ENCODE results near the gene QRICH2.
"Not testable (repeated sequence)": the region's sequence is repeated elsewhere in the genome, so short reads cannot be mapped to it uniquely, and the experiment has no call there.

Gene QRICH2

DNA sequence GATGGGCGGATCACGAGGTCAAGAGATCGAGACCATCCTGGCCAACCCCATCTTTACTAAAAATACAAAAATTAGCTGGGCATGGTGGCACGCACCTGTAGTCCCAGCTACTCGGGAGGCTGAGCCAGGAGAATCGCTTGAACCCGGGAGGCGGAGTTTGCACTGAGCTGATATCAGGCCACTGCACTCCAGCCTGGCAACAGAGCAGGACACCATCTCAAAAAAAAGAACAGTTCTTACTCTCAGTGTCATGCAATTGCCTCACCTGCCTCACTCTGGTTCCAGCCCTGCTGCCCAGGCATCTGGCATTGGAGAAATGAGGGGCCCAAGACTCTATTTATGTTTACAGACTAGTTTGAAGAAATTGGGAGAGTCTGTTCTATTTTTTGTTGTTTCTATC is 63.4 kb downstream of the QRICH2 start:
- H3K4me1 Mint-ChIP-seq = peaks cover 31 to 55% of the 10 kb centered on the region in 2 donors
- H3K27ac Mint-ChIP-seq; DNase-seq; H3K9me3 Mint-ChIP-seq; H3K4me3 Mint-ChIP-seq; H3K36me3 Mint-ChIP-seq; ATAC-seq (replicated peaks): not testable (repeated sequence)
- peaks cover 27 to 28% of the 10 kb centered on the region in 2 donors for H3K27me3 Mint-ChIP-seq

- H3K27me3 Mint-ChIP-seq = peaks cover 27 to 30% of the 10 kb centered on the region in 2 donors
- H3K4me3 Mint-ChIP-seq = no peak overlapping the region
- peak overlapping the region; percentile 62 for H3K27ac Mint-ChIP-seq
- no peaks in the 10 kb centered on the region for H3K9me3 Mint-ChIP-seq
- H3K36me3 Mint-ChIP-seq = peaks cover 0 to 1% of the 10 kb centered on the region in 2 donors
- peaks cover 31 to 55% of the 10 kb centered on the region in 2 donors for H3K4me1 Mint-ChIP-seq
- ATAC-seq (replicated peaks) (no peak), DNase-seq (no peak)
These were observed 64.0 kb downstream of the QRICH2 start for GRCh38 chr17:76243826-76244679.

- DNase-seq = no peak
- H3K4me3 Mint-ChIP-seq = peak overlapping the region; percentile 82 to 87
- no peak overlapping the region for H3K27ac Mint-ChIP-seq
- no peaks in the 10 kb centered on the region for H3K9me3 Mint-ChIP-seq
- H3K36me3 Mint-ChIP-seq = peaks cover 0 to 1% of the 10 kb centered on the region in 2 donors
- H3K27me3 Mint-ChIP-seq = peaks cover 31 to 36% of the 10 kb centered on the region in 2 donors
- H3K4me1 Mint-ChIP-seq = peaks cover 24 to 40% of the 10 kb centered on the region in 2 donors
- ATAC-seq (replicated peaks) = no peak
These were observed 66.3 kb downstream of the QRICH2 start for GRCh38 chr17:76241691-76242255.

GRCh38 chr17:76241204-76241538 is 66.9 kb downstream of the QRICH2 start:
- peak overlapping the region; percentile 82 to 87 for H3K4me3 Mint-ChIP-seq
- H3K9me3 Mint-ChIP-seq = no peaks in the 10 kb centered on the region
- ATAC-seq (replicated peaks) (no peak), DNase-seq (no peak)
- peaks cover 31 to 32% of the 10 kb centered on the region in 2 donors for H3K27me3 Mint-ChIP-seq
- H3K4me1 Mint-ChIP-seq = peaks cover 20 to 34% of the 10 kb centered on the region in 2 donors
- peak overlapping the region; percentile 90 for H3K27ac Mint-ChIP-seq
- peaks cover 0 to 1% of the 10 kb centered on the region in 2 donors for H3K36me3 Mint-ChIP-seq

- H3K4me3 Mint-ChIP-seq = peak within 1 kb of the TSS; percentile 82 to 87
- H3K9me3 Mint-ChIP-seq = no peaks in the 10 kb centered on the region
- H3K36me3 Mint-ChIP-seq = peaks cover 0 to 1% of the 10 kb centered on the region in 2 donors
- H3K27ac Mint-ChIP-seq = peak within 1 kb of the TSS; percentile 90
- peaks cover 18 to 29% of the 10 kb centered on the region in 2 donors for H3K4me1 Mint-ChIP-seq
- DNase-seq (no peak), ATAC-seq (replicated peaks) (peak; percentile 89 to 95)
- peaks cover 31% of the 10 kb centered on the region in 2 donors for H3K27me3 Mint-ChIP-seq
These were observed 67.4 kb downstream of the QRICH2 start, which contains the start of gene RNF157 for GRCh38 chr17:76240461-76241203. Gene RNF157, minus strand, starts transcription at chr17:76240493. Its CDS starts 253 bp downstream, at chr17:76240240.

- Mint-ChIP-seq H3K4me3 (peak overlapping the region; percentile 25 to 68), H3K27me3 (peaks cover 31% of the 10 kb centered on the region in 2 donors), H3K27ac (no peak overlapping the region), H3K4me1 (peaks cover 18 to 29% of the 10 kb centered on the region in 2 donors), H3K36me3 (peaks cover 0 to 1% of the 10 kb centered on the region in 2 donors), H3K9me3 (no peaks in the 10 kb centered on the region)
- ATAC-seq (replicated peaks) (peak; percentile 32 to 44), DNase-seq (no peak)
These were observed 68.4 kb downstream of the QRICH2 start for GRCh38 chr17:76239538-76240274.

DNA sequence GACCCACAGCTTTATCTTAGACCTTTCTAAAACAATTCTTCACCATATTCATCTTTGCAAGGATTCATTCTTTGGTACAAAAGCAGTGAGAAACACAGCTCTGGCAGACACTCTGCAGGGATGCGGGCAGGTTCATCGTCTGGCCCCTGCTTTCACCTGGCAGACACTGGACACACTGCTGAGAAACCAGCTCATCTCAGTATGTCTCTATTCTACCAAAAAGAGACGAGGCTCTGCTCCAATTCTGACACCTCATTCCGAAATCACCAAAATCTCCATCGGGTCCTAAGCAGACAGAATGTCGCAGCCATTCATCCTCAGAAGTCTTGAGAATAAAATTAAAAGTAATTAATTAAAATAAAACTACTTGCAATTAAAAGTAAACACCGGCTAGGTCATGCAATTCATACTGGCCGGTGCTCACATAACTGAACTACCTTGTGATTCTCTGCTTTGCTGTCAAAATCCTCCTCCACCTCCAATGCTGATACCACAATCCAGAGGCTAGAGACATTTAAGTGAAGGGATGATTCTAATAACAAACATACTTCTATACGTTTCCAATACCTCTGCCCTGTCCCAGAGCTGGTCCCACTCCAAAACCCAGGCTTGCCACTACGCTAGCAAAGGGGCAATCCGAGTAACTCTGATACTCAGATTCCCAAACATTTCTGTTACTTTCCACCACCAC is 69.1 kb downstream of the QRICH2 start:
- Mint-ChIP-seq H3K36me3 (peaks cover 0 to 1% of the 10 kb centered on the region in 2 donors), H3K27me3 (peaks cover 31 to 32% of the 10 kb centered on the region in 2 donors), H3K9me3 (no peaks in the 10 kb centered on the region), H3K4me3 (peak overlapping the region in 1 of 2 donors; percentile 58), H3K27ac (no peak overlapping the region), H3K4me1 (peaks cover 16 to 26% of the 10 kb centered on the region in 2 donors)
- ATAC-seq (replicated peaks) (no peak), DNase-seq (no peak)

GRCh38 chr17:76237859-76238313 is 70.2 kb downstream of the QRICH2 start:
- ATAC-seq (replicated peaks) = no peak
- Mint-ChIP-seq H3K4me1 (peaks cover 11 to 17% of the 10 kb centered on the region in 2 donors), H3K27ac (no peak overlapping the region), H3K27me3 (peaks cover 22 to 25% of the 10 kb centered on the region in 2 donors), H3K9me3 (no peaks in the 10 kb centered on the region), H3K4me3 (no peak overlapping the region), H3K36me3 (peaks cover 0 to 1% of the 10 kb centered on the region in 2 donors)
- no peak for DNase-seq

DNA sequence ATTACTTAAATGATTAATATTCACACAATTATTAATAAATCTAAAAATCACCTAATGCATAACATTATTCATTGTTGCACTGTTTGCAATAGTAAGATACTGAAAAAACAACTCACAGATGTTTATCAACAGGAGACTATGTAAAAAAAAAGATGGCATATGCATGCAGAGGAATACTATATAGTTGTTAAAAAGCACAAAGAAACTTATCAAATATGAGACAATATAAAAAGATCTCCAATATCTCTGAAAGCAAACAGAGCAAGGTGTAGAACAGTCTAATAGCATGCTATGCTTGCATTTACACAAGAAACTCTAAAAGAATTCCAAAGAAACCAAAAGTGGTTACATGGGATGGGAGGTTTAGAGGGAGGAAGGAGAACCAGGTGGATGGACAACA is 71.5 kb downstream of the QRICH2 start:
- H3K9me3 Mint-ChIP-seq = no peaks in the 10 kb centered on the region
- no peak overlapping the region for H3K27ac Mint-ChIP-seq
- H3K4me1 Mint-ChIP-seq = peaks cover 11 to 15% of the 10 kb centered on the region in 2 donors
- H3K36me3 Mint-ChIP-seq = peaks cover 0 to 1% of the 10 kb centered on the region in 2 donors
- ATAC-seq (replicated peaks) (no peak), DNase-seq (no peak)
- peaks cover 12 to 21% of the 10 kb centered on the region in 2 donors for H3K27me3 Mint-ChIP-seq
- H3K4me3 Mint-ChIP-seq = no peak overlapping the region

DNA sequence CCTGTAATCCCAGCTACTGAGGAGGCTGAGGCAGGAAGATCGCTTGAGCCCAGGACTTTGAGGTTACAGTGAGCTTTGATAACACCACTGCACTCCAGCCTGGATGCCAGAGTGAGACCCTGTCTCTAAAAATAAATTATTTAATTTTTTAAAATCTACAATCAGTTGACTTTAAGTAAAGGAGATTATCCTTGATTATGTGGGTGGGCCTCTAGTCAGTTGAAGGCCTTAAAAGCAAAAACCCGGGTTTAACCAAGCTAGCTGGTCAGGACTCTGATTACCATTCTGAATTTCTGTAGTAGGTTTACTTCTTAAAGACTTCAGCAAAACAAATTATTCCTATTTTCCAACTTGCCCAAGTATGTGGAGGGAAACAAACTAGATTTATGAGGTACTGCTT is 72.2 kb downstream of the QRICH2 start:
- Mint-ChIP-seq H3K9me3 (no peaks in the 10 kb centered on the region), H3K36me3 (peaks cover 0 to under 1% of the 10 kb centered on the region in 2 donors), H3K27ac (no peak overlapping the region), H3K27me3 (peaks cover 5 to 14% of the 10 kb centered on the region in 2 donors), H3K4me1 (peaks cover 5 to 8% of the 10 kb centered on the region in 2 donors), H3K4me3 (no peak overlapping the region)
- ATAC-seq (replicated peaks) (no peak), DNase-seq (no peak)

GRCh38 chr17:76234354-76234679 is 73.8 kb downstream of the QRICH2 start:
- peaks cover 7 to 12% of the 10 kb centered on the region in 2 donors for H3K27me3 Mint-ChIP-seq
- H3K4me3 Mint-ChIP-seq = no peak overlapping the region
- ATAC-seq (replicated peaks) = no peak
- no peak for DNase-seq
- H3K27ac Mint-ChIP-seq = no peak overlapping the region
- peaks cover 4 to 5% of the 10 kb centered on the region in 2 donors for H3K4me1 Mint-ChIP-seq
- H3K36me3 Mint-ChIP-seq = no peaks in the 10 kb centered on the region
- H3K9me3 Mint-ChIP-seq = no peaks in the 10 kb centered on the region

- Mint-ChIP-seq H3K4me1 (peaks cover 3 to 5% of the 10 kb centered on the region in 2 donors), H3K27me3 (peaks cover 6 to 7% of the 10 kb centered on the region in 2 donors)
- ATAC-seq (replicated peaks) = no peak
These were observed 74.3 kb downstream of the QRICH2 start for GRCh38 chr17:76233588-76234353.

DNA sequence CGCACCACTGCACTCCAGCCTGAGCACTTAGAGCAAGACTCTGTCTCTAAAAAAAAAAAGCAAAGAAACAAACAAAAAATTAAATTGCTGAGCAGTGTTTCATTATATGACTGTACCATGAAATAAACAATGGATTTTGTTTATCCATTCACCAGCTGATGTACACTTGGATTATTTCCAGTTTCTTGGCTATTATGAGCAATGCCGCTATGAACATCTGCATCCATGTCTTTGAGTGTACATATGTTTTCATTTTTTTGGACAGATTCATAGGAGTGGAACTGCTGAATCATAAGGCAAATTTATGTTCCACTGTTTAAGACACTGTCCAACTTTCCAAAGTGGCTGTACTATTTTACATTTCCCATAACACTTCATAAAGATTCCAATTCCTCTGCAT is 75.7 kb downstream of the QRICH2 start:
- peaks cover 5 to 12% of the 10 kb centered on the region in 2 donors for H3K4me1 Mint-ChIP-seq
- DNase-seq (no peak), ATAC-seq (replicated peaks) (no peak)
- peaks cover 4 to 5% of the 10 kb centered on the region in 2 donors for H3K27me3 Mint-ChIP-seq
- H3K36me3 Mint-ChIP-seq = no peaks in the 10 kb centered on the region
- H3K27ac Mint-ChIP-seq = no peak overlapping the region
- H3K4me3 Mint-ChIP-seq = no peak overlapping the region
- no peaks in the 10 kb centered on the region for H3K9me3 Mint-ChIP-seq

More at GRCh38 chr17:76233588-76234353, 74.3 kb downstream of the QRICH2 start:
- no peak overlapping the region for H3K4me3 Mint-ChIP-seq
- H3K27ac Mint-ChIP-seq = peak overlapping the region; percentile 3
- no peaks in the 10 kb centered on the region for H3K9me3 Mint-ChIP-seq
- no peak for DNase-seq
- H3K36me3 Mint-ChIP-seq = no peaks in the 10 kb centered on the region
